GM20000 (cell line): ENCODE results near the gene TGFBR3.

Experiments used
- DNase-seq: peaks from one replicate; pipeline ENCODE4 v3.0.0; 2012; ENCODE audit warnings: low spot score
- TF ChIP-seq, protein P1 (sequence below): IDR thresholded peaks from 2 replicates; pipeline ENCODE4 v1.5.1; 2012; ENCODE audit warnings: mild to moderate bottlenecking, control low read depth; ENCODE audit errors: extremely low read depth, missing control alignments

TGFBR3 gene

DNA sequence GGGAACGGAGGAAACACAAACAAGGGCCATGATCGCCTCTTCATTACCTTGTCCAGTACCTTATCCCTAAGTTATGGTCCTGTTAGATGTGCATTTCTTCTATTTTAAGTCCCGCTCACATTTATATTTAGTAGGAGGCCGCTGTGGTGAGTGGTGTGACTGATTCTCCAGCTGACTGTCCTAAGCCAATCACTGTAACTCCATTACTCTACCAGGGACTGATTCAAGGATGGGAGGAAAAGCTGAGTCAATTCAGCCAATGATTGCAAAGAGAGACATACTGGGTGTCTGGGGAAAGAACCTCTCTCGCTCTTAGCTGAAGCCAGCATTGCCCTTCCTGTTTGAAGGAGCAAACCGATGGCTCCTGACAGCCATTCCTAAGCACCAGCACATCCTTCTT, 59.7 kb downstream of the TGFBR3 start:
- no peak for DNase-seq
- TF ChIP-seq, protein P1, sequence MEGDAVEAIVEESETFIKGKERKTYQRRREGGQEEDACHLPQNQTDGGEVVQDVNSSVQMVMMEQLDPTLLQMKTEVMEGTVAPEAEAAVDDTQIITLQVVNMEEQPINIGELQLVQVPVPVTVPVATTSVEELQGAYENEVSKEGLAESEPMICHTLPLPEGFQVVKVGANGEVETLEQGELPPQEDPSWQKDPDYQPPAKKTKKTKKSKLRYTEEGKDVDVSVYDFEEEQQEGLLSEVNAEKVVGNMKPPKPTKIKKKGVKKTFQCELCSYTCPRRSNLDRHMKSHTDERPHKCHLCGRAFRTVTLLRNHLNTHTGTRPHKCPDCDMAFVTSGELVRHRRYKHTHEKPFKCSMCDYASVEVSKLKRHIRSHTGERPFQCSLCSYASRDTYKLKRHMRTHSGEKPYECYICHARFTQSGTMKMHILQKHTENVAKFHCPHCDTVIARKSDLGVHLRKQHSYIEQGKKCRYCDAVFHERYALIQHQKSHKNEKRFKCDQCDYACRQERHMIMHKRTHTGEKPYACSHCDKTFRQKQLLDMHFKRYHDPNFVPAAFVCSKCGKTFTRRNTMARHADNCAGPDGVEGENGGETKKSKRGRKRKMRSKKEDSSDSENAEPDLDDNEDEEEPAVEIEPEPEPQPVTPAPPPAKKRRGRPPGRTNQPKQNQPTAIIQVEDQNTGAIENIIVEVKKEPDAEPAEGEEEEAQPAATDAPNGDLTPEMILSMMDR, result no peak

DNA sequence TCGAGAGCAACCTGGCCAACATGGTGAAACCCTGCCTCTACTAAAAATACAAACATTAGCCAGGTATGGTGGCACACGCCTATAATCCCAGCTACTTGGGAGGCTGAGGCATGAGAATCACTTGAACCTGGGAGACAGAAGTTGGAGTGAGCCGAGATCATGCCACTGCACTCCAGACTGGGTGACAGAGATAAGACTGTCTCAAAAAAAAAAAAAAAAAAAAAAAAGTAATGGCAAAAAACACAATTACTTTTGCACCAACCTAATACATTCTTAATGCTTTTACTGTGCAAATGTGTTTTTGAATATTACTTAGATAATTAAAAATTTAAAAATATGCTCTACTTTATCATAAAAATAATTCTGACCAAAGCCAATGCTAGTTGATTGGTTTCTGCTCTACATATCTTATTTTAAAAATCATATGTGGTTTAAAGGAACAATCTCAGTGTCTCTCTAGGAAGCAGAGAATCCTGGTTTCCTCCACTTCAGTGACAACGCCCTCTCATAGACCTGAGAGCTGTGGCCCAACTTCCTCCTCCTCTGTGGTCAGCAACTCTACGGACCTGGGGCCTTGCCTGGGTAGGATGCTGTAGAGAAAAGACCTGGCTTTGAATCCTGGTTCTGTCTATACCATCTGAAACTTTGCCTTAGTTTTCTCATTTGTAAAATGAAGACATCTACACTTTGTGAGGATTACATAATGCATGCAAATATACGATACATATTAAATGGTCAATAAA, 64.7 kb downstream of the TGFBR3 start:
- TF ChIP-seq, protein P1, result no peak
- no peak for DNase-seq

DNA sequence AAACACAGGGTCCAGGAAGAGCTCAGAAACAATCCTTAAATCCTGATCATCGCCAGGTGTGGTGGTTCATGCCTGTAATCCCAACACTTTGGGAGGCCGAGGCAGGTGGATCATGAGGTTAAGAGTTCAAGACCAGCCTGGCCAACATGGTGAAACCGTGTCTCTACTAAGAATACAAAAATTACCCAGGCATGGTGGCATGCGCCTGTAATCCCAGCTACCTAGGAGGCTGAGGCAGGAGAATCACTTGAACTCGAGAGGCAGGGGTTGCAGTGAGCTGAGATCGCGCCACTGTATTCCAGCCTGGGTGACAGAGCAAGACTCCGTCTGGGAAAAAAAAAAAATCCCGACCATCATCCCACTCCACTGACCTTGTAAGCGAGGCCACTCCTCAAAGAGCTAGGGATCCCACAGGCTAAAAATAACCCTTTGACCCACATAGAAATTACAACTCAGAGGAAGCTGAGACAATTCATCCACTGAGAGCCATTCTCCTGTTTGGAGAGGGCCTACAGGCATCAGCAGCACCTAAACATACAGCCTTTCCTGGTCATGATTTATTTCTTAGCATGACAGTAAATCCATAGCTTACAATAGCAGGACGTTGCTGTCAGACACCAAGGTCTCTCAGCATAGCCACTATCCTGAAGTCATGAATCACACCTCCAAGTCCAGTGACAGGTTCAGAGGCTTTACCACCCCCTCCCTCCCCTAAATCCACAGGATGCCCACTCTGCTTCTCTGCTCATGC, 66.7 kb downstream of the TGFBR3 start:
- DNase-seq, result no peak
- TF ChIP-seq, protein P1, result no peak

DNA sequence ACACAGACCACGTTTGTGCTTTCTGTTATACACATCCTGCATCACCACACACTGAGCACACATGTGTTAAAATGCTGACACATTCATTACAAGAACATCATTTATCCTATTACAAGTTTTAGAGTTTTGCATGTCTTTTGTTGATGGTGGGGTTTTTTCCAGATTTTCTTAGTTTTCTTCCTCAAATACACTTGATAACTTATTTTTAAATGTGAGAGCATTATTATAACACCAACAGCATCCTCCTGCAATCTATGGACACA, 67.3 kb downstream of the TGFBR3 start:
- TF ChIP-seq, protein P1, result no peak
- DNase-seq, result no peak

DNA sequence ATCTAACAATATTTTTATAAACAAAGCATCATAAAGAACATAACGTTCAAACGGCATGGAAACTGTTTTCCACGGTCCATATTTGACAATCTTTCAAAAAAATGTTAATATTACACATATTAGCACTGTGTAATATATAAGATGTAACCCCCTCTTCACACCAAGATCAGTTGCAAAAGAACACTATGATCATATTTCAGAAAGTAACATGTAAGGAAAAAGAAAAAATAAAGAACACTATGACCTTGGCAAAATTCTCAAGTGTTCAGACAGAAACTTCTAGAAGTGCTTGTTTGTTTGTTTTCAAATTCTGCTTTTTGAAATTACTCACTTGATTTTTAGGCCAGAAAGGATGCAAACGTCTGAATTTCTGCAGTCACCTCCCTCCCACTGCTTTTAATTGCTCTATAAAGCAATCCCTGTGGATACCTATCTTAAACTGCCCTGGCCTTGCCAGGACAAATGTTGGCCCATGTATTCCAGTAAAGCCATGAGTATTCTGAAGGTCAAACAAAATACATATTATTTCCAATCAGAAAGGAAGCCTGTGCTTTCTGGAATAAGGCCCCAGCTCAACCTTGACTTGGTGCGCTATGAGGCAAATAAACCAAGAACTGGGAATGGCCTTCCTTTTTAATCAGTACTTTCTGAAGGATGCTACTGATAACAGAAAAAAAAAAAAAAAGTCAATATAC, 68.6 kb downstream of the TGFBR3 start:
- TF ChIP-seq, protein P1, result no peak
- DNase-seq, result no peak

DNA sequence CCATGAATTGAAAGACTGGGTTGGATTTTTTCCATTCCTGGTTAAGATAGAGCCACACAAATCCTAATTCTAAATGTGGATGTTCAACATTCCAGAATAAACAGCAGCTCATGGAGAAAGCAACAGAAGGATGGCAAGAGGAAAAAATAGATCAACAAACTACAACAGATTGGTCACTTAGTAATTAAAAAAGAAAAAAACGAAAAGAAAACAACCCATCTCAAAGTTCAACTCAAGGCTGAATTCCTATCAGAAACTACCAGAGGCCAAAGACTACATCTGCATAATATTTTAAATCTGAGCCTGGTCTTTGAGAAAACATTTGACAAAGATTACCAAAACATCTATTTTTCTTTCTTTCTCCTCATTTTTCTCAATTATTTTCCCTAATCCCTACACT, 69.9 kb downstream of the TGFBR3 start:
- DNase-seq, result no peak
- TF ChIP-seq, protein P1, result no peak

DNA sequence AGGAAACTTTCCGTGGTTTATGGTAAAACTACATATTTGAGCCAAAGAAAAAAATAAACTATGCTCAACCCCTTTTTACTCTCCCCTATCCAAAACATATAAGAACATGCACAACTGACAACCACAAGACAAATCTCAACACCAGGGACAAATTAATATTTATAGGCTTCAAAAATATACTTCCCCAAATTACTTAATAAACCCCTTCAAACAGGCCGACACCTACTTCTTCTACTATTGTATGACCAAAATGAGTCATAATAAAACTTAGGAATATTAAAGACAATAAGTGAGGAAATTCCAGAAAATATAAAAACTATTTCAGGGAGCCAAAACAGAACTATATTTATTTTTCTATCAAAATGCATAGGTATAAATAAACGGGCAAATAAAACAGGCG, 71.5 kb downstream of the TGFBR3 start:
- DNase-seq, result no peak

More for the DNA sequence above, 71.5 kb downstream of the TGFBR3 start:
- TF ChIP-seq, protein P1, result no peak
